Measurements from ENCODE around the gene ANKRD7. TPM values are rescaled to one million over a fixed set of nuclear protein-coding genes. Genes with fewer than 3 reads are reported as not detected.
"Not testable (repeated sequence)": the region's sequence is repeated elsewhere in the genome, so short reads cannot be mapped to it uniquely, and the experiment has no call there.

ANKRD7 gene
- total RNA-seq, 2 donors from 2014 or later, result 0.79 to 1.1 TPM

- TF ChIP-seq CTCF (IDR thresholded peaks at IDR 0.05), result no peak
- no peaks in the 10 kb centered on the region for H3K27me3 ChIP-seq
- no peak for DNase-seq (ENCODE audit: low spot score)
- H3K4me3 ChIP-seq, result no peak overlapping the region
- H3K36me3 ChIP-seq, result no peaks in the 10 kb centered on the region
- no peak overlapping the region for H3K27ac ChIP-seq
- H3K4me1 ChIP-seq, result no peaks in the 10 kb centered on the region
- H3K9me3 ChIP-seq, result no peaks in the 10 kb centered on the region
Observed at GRCh38 chr7:118239014-118239413, 14.5 kb downstream of the ANKRD7 start.

GRCh38 chr7:118240320-118240719 lies 15.8 kb downstream of the ANKRD7 start:
- not testable (repeated sequence) for H3K27ac ChIP-seq; H3K36me3 ChIP-seq; H3K4me3 ChIP-seq; H3K4me1 ChIP-seq; H3K27me3 ChIP-seq; DNase-seq (ENCODE audit: low spot score); H3K9me3 ChIP-seq

GRCh38 chr7:118243695-118244094 lies 19.2 kb downstream of the ANKRD7 start:
- Histone ChIP-seq H3K4me3 (no peak overlapping the region), H3K27me3 (no peaks in the 10 kb centered on the region), H3K36me3 (no peaks in the 10 kb centered on the region), H3K27ac (no peak overlapping the region), H3K4me1 (no peaks in the 10 kb centered on the region), H3K9me3 (no peaks in the 10 kb centered on the region)
- no peak for TF ChIP-seq CTCF (IDR thresholded peaks at IDR 0.05)
- no peak for DNase-seq (ENCODE audit: low spot score)

GRCh38 chr7:118245267-118246040 lies 20.9 kb downstream of the ANKRD7 start:
- no peak for DNase-seq (ENCODE audit: low spot score)
- Histone ChIP-seq H3K9me3 (no peaks in the 10 kb centered on the region), H3K27me3 (no peaks in the 10 kb centered on the region), H3K27ac (no peak overlapping the region), H3K4me3 (no peak overlapping the region), H3K4me1 (no peaks in the 10 kb centered on the region), H3K36me3 (no peaks in the 10 kb centered on the region)
- no peak for TF ChIP-seq CTCF (IDR thresholded peaks at IDR 0.05)

GRCh38 chr7:118250860-118251494 lies 26.5 kb downstream of the ANKRD7 start:
- Histone ChIP-seq H3K27me3 (no peaks in the 10 kb centered on the region), H3K4me3 (no peak overlapping the region), H3K4me1 (no peaks in the 10 kb centered on the region), H3K36me3 (no peaks in the 10 kb centered on the region), H3K27ac (no peak overlapping the region), H3K9me3 (no peaks in the 10 kb centered on the region)
- no peak for DNase-seq (ENCODE audit: low spot score)
- no peak for TF ChIP-seq CTCF (IDR thresholded peaks at IDR 0.05)

GRCh38 chr7:118252087-118252486 lies 27.6 kb downstream of the ANKRD7 start:
- no peak for DNase-seq (ENCODE audit: low spot score)
- H3K4me3 ChIP-seq, result no peak overlapping the region
- no peak overlapping the region for H3K27ac ChIP-seq
- H3K9me3 ChIP-seq, result no peaks in the 10 kb centered on the region
- H3K27me3 ChIP-seq, result no peaks in the 10 kb centered on the region
- no peaks in the 10 kb centered on the region for H3K36me3 ChIP-seq
- H3K4me1 ChIP-seq, result no peaks in the 10 kb centered on the region
- TF ChIP-seq CTCF (IDR thresholded peaks at IDR 0.05), result no peak

Measured in right atrium auricular region (tissue), 2 donors.